A549 treated with ZK216348 at 1 μM for 4 hours (cell line): ENCODE data around the gene IFIT2. TPM values are rescaled to one million over a fixed set of nuclear protein-coding genes. Genes with fewer than 3 reads are reported as not detected.

Experiments used
- total RNA-seq: library from RNA; stranded (reverse); fragments of 200-300 nt; extraction: Qiagen RNA extraction; gene quantifications from 5 replicates; pipeline ENCODE4 v1.2.3, GENCODE V29; 2022; ENCODE audit warnings: low read depth

IFIT2 gene
- total RNA-seq, result 1.7 to 4.5 TPM (median 2.8 TPM) in 5 replicates

GRCh38 chr10:89301721-89302445 is at the start of gene IFIT2:
IFIT2 (plus strand) TSS chr10:89302046; CDS start chr10:89302124, 78 bp downstream.

GRCh38 chr10:89327803-89328441 is 26.1 kb downstream of the IFIT2 start, which contains the start of gene IFIT3:
IFIT3 (plus strand) TSS chr10:89327997; CDS start chr10:89328074, 77 bp downstream.

Other genes with a start within 250 kb of the IFIT2 start
- 0.15 TPM in 1 of 5 replicates, not detected in the others for gene CH25H, start 94.7 kb upstream of the IFIT2 start, total RNA-seq
- 40.5 to 50.3 TPM (median 45.2 TPM) in 5 replicates for gene LIPA, start 50.3 kb upstream of the IFIT2 start, total RNA-seq
- gene IFIT3, start 26.0 kb downstream of the IFIT2 start, total RNA-seq, result 3.8 to 7.2 TPM (median 4.9 TPM) in 5 replicates
- gene IFIT1B, start 76.0 kb downstream of the IFIT2 start, total RNA-seq, result not detected in 5 replicates
- gene IFIT1, start 90.6 kb downstream of the IFIT2 start, total RNA-seq, result 3.5 to 7.0 TPM (median 4.8 TPM) in 5 replicates
- 6.8 to 13.9 TPM (median 8.6 TPM) in 5 replicates for gene IFIT5, start 112.5 kb downstream of the IFIT2 start, total RNA-seq
- gene SLC16A12, start 233.5 kb downstream of the IFIT2 start, total RNA-seq, result 0.09 to 0.27 TPM (median 0.19 TPM) in 5 replicates